ENCODE results near the gene PROM2.

DNA sequence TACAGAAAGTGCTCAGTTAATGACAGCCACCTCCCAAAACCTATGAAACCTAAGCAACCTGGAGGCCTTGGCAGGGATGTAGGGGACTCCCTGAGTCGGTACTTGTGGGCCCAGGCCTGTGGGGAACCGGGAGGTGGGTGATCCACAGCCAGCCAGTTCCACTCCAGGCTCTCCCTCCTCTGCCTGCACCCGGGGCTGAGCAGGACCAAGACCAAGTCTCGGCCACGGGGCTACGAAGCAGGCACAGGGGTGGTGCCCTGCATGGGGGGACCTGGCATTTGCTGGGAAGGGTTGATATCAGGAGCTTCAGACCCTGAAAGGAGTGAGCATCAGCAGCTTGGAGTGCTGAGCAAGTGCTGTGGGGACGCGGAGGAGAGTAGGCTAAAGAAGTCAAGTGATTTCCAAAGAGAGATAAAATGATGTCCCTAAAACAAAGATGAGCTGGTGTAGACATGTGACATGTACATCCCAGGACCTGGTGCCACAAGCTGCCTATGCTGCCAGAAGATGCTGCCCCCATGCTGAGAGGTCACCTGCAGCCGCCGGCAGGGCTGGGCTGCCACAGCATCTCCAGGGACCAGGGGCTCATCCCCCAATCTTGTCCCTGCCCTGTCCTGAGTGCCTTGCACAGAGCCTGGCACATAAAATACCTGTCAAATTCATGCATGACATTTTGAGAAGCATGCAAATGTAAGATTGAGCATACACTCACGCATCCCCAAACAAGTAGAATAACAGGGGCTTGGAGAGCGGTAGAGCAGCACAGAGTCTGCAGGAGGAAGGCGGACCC lies 44.4 kb downstream of the PROM2 start:
- TF ChIP-seq, protein P1, sequence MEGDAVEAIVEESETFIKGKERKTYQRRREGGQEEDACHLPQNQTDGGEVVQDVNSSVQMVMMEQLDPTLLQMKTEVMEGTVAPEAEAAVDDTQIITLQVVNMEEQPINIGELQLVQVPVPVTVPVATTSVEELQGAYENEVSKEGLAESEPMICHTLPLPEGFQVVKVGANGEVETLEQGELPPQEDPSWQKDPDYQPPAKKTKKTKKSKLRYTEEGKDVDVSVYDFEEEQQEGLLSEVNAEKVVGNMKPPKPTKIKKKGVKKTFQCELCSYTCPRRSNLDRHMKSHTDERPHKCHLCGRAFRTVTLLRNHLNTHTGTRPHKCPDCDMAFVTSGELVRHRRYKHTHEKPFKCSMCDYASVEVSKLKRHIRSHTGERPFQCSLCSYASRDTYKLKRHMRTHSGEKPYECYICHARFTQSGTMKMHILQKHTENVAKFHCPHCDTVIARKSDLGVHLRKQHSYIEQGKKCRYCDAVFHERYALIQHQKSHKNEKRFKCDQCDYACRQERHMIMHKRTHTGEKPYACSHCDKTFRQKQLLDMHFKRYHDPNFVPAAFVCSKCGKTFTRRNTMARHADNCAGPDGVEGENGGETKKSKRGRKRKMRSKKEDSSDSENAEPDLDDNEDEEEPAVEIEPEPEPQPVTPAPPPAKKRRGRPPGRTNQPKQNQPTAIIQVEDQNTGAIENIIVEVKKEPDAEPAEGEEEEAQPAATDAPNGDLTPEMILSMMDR (IDR thresholded peaks at IDR 0.05) = no peak
- no peak for TF ChIP-seq POLR2A (IDR thresholded peaks at IDR 0.05)
- no peak for TF ChIP-seq EP300 (IDR thresholded peaks at IDR 0.05)
- no peak for TF ChIP-seq POLR2AphosphoS5 (IDR thresholded peaks at IDR 0.05)
